ENCODE results near the gene ARRDC2.
"Not testable (repeated sequence)": the region's sequence is repeated elsewhere in the genome, so short reads cannot be mapped to it uniquely, and the experiment has no call there.

ARRDC2 gene

DNA sequence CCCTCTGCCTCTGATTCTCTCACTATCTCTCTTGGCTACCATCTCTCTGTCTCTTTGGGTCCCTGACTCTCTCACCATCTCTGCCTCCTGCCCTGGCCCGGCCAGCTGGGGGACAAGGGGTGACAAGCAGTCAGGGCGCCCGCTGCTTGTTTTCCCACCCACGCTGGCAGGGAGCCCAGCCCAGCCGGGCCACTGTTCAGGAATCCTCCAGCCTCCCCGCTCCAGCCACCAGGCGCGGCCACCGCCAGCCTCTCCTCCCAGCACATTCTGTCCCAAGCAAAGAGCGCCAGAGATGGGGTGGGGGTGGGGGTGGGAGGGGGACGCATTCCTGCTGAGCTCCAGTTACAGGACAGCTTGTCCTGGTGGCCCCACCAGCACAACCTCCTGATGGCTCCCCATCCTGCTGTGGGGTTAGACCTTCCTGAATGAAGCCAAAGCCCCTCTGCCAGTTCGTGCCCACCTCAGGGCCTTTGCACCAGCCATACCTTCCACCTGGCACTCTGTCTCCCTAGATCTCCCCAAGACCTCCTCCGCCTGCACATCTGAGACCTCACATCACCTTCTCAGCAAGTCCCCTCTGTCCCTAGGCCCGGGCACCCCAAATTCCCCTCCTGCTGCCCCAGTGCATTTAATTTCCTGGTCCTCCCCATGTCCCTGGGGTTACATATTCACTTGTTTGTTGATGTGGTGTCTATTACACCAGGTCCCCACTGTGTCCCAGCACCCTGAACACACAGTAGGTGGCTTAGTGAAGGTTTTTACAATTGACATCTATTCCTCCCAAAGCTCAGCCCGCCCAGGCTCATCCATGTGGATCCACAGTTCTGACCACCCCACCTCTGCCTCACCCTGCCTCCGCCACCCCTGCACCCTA, 12.5 kb downstream of the ARRDC2 start:
- H3K4me1 Mint-ChIP-seq (ENCODE audit: low read depth): peaks cover 72% of the 10 kb centered on the region

DNA sequence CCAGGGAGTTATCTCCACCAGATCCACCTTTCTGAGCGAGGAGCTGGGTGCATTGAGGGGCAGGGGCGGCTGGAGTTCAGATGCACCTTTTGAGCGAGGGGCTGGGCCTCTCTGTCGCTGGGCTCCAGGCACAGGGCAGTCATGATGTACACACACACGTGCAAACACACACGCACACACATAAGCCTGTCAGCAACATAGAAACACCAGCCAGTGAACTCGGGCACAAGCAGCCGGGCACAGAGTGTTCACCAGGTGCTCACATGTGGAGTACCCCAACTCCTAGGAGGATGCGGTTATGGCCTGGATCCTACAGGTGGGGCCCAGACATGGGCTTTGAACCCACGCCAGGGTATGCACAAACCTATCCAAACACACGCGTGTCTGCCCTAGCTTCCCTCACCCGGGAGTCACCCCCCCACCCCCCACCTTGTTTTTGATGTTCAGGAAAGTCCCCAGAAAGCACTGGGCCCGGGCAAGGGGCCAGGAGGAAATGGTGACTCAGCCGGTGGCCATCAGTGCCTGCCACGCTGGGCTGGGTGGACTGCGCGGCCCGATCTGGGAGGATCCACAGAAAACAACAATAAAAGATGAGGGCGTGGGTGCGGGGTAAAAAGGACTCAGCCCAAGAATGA, 13.3 kb downstream of the ARRDC2 start:
- no peaks in the 10 kb centered on the region for H3K27me3 Mint-ChIP-seq
- H3K27ac Mint-ChIP-seq: peak overlapping the region; percentile 94
- no peaks in the 10 kb centered on the region for H3K9me3 Mint-ChIP-seq
- H3K4me1 Mint-ChIP-seq (ENCODE audit: low read depth): peaks cover 71% of the 10 kb centered on the region
- H3K36me3 Mint-ChIP-seq (ENCODE audit: low read depth): peaks cover 4% of the 10 kb centered on the region
- H3K4me3 Mint-ChIP-seq: peak overlapping the region; percentile 71

More for the DNA sequence above, 12.5 kb downstream of the ARRDC2 start:
- Mint-ChIP-seq H3K27ac (peak overlapping the region; percentile 94), H3K27me3 (no peaks in the 10 kb centered on the region), H3K4me3 (peak overlapping the region; percentile 71), H3K9me3 (no peaks in the 10 kb centered on the region), H3K36me3 (ENCODE audit: low read depth) (peaks cover 8% of the 10 kb centered on the region)

DNA sequence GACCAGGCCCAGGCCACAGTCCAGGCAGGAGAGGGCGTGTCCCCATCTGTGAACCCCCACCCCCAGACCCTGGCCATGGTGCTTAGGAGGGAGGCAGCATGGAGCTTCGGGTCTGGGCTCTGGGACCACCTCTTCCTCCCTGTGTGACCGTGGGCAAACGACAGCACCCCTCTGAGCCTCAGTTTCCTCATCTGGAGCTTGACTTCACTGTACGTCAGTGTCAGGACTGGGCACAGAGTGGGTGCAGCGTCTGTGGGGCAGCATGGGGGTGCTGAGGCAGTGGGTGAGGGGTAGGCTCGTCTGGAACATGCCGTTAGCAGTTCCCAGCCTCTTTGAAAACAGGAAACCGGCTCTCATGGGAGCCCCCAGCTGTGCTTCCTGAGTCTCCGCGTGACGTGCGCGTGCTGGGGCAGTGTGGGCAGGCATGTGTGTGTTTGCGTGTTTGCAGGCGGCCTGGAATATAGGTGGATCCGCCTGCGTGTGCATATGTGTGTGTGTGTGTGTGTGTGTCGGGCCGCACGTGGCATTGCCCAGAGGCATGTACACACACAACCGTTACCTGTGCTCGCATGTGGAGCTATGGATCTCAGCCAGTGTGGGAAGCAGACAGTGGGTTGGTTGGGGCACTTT, 15.8 kb downstream of the ARRDC2 start:
- Mint-ChIP-seq H3K4me1 (ENCODE audit: low read depth) (peaks cover 59% of the 10 kb centered on the region), H3K36me3 (ENCODE audit: low read depth) (peaks cover 4% of the 10 kb centered on the region), H3K27ac (peak overlapping the region; percentile 92)

DNA sequence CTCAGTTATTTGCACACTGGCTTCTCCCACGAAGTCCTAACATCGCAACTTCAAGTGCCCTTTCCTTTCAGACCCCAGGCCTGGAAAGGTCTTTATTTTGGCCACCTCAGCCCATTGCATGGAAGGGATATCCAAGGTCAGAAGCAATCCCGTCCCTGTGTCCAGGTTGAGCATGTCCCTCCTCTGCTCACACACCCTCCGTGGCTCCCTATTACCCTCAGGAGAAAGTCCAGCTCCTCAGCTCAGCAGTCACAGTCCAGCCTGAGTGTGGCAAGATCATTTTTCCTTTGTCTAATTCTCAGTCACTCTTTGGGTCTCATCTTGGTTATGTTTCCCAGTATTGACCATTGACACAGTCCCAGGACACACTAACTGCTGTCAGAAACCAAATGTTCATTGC, 19.2 kb downstream of the ARRDC2 start:
- no peaks in the 10 kb centered on the region for H3K9me3 Mint-ChIP-seq
- peaks cover 42% of the 10 kb centered on the region for H3K4me1 Mint-ChIP-seq (ENCODE audit: low read depth)
- no peak overlapping the region for H3K27ac Mint-ChIP-seq
- peaks cover 3% of the 10 kb centered on the region for H3K36me3 Mint-ChIP-seq (ENCODE audit: low read depth)
- no peak overlapping the region for H3K4me3 Mint-ChIP-seq
- H3K27me3 Mint-ChIP-seq: no peaks in the 10 kb centered on the region

More for the DNA sequence above, 15.8 kb downstream of the ARRDC2 start:
- no peaks in the 10 kb centered on the region for H3K27me3 Mint-ChIP-seq
- H3K4me3 Mint-ChIP-seq: peak overlapping the region; percentile 70
- H3K9me3 Mint-ChIP-seq: no peaks in the 10 kb centered on the region

DNA sequence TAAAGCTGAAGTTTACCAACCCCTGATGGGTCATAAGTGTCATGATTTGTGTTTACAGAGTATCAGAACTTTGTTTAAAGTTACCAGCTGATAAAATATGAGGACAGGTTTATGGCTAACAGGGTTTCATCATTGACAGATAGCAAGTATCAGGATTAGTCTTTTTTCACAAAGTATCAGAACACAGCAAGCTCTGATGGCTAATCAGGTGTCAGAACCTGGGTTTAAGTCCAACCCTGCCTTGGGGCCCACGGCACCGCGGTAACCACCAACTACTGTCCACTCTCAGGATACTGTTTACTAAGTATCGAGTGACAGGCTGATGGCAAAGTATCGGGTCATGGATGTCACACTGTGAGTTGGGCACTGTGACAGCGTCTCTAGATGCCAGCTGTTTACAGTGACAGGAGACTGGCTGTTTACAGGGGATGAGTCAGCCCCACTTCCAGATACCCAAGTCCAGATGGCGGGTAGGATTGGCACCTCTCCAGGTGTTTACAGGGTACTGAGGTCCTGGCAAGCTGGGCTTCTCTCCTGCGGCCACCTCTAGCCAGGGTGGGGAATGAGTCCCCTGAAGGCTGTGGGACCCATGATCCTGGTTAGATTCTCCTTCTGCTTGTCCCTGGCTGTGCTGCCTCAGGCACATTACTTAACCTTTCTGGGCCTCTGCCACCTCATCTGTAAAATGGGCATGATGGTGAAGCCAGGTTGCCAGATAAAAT, 21.8 kb downstream of the ARRDC2 start:
- H3K4me3 Mint-ChIP-seq: no peak overlapping the region
- H3K4me1 Mint-ChIP-seq (ENCODE audit: low read depth): peaks cover 21% of the 10 kb centered on the region
- no peaks in the 10 kb centered on the region for H3K9me3 Mint-ChIP-seq
- H3K27ac Mint-ChIP-seq: no peak overlapping the region
- no peaks in the 10 kb centered on the region for H3K36me3 Mint-ChIP-seq (ENCODE audit: low read depth)
- no peaks in the 10 kb centered on the region for H3K27me3 Mint-ChIP-seq

DNA sequence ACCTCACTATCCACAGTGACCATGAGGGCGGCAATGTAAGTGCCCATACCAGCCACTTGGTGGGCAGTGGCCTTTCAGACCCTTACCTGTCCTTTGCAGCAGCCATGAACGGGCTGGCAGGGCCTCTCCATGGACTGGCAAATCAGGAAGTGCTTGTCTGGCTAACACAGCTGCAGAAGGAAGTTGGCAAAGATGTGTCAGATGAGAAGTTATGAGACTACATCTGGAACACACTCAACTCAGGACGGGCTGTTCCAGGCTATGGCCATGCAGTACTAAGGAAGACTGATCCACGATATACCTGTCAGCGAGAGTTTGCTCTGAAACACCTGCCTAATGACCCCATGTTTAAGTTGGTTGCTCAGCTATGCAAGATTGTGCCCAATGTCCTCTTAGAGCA, 23.4 kb downstream of the ARRDC2 start:
- not testable (repeated sequence) for H3K27me3 Mint-ChIP-seq; H3K36me3 Mint-ChIP-seq (ENCODE audit: low read depth); H3K27ac Mint-ChIP-seq; H3K9me3 Mint-ChIP-seq; H3K4me3 Mint-ChIP-seq
- peaks cover 21% of the 10 kb centered on the region for H3K4me1 Mint-ChIP-seq (ENCODE audit: low read depth)

DNA sequence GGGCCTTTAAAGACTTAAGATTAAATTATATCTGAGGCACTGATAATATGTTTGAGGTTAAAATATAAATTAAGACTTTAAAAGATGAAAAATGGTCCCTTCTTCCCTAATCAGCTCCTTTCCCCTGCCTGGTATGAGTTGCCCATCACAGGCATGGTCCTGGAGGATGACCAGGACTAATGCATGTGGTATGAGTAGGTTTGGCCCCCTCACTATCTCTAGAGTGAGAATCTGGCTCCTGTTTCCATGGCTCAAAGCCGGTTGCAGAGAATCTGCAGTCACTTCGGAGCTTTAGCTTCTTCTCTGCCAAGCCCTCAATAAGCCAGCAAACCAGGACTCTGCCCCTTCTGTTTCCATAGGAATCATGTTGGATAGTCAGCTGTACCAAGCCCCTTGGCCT, 24.1 kb downstream of the ARRDC2 start:
- H3K4me1 Mint-ChIP-seq (ENCODE audit: low read depth): peaks cover 20% of the 10 kb centered on the region
- not testable (repeated sequence) for H3K4me3 Mint-ChIP-seq; H3K27me3 Mint-ChIP-seq; H3K36me3 Mint-ChIP-seq (ENCODE audit: low read depth); H3K27ac Mint-ChIP-seq; H3K9me3 Mint-ChIP-seq

DNA sequence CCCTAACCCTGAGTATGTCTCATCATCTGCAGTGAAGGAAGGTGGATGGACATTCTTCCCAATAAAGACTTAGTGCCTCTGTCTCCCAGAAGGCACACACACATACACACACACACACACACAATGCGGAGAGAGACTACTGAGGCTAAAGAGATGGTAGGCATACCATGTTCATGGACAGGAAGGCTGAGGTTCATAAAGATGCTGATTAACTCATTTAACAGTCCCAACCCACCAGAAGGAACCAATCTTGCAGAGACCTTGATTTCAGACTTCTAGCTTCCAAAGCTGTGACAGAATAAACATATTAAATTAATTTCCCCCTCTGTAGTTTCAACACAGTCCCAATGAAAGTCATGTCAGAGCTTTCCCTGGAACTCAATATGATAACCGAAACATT, 33.1 kb downstream of the ARRDC2 start:
- Mint-ChIP-seq H3K9me3 (peaks cover 6% of the 10 kb centered on the region), H3K27me3 (peaks cover 5% of the 10 kb centered on the region), H3K36me3 (ENCODE audit: low read depth) (no peaks in the 10 kb centered on the region), H3K27ac (no peak overlapping the region), H3K4me3 (no peak overlapping the region), H3K4me1 (ENCODE audit: low read depth) (peaks cover 44% of the 10 kb centered on the region)

DNA sequence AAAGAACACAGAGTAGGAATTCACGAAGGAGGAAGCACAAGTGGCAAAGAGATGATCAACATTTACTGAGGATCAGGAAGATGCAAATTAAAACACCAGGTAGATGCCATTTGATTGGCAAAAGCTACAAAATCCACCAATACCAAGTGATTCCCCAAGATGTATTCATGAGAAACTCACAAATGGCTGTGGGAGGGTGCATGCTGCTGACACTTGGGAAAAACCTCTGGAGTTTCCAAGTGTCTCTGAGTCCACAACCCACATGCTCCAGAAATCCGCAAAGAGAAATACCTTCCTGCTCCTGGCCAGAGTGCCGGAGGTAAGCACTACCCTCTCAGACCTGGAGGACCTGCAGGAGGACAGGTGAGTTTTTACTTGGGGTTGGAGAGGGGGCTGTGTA, 35.7 kb downstream of the ARRDC2 start:
- Mint-ChIP-seq H3K27ac (no peak overlapping the region), H3K4me1 (ENCODE audit: low read depth) (peaks cover 56% of the 10 kb centered on the region), H3K9me3 (peaks cover 6% of the 10 kb centered on the region), H3K27me3 (peaks cover 5% of the 10 kb centered on the region), H3K4me3 (no peak overlapping the region), H3K36me3 (ENCODE audit: low read depth) (no peaks in the 10 kb centered on the region)

DNA sequence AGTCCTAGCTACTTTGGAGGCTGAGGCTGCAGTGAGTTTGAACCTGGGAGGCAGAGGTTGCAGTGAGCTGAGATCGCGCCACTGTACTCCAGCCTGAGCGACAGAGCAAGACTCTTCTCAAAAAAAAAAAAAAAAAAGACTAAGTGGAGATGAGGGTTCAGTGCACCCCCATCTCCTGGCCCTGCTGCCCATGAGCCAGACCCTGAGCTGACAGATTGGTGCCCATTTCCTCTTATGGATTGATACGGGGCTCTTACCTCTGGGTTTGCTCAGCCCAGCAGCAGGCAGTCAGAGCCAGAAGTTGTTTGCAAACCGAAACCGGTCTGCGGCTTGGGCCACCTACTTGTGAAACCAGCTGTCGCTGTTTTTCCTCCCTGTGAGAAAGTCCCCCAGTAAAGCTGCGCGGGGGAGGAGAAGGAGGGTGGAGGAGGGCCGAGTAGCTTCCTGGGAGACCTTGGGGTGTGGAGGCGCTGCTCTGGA, 36.9 kb downstream of the ARRDC2 start:
- H3K27me3 Mint-ChIP-seq: peaks cover 5% of the 10 kb centered on the region
- H3K4me3 Mint-ChIP-seq: peak overlapping the region; percentile 71
- H3K36me3 Mint-ChIP-seq (ENCODE audit: low read depth): no peaks in the 10 kb centered on the region
- peak overlapping the region; percentile 81 for H3K27ac Mint-ChIP-seq
- H3K4me1 Mint-ChIP-seq (ENCODE audit: low read depth): peaks cover 56% of the 10 kb centered on the region
- peaks cover 6% of the 10 kb centered on the region for H3K9me3 Mint-ChIP-seq

DNA sequence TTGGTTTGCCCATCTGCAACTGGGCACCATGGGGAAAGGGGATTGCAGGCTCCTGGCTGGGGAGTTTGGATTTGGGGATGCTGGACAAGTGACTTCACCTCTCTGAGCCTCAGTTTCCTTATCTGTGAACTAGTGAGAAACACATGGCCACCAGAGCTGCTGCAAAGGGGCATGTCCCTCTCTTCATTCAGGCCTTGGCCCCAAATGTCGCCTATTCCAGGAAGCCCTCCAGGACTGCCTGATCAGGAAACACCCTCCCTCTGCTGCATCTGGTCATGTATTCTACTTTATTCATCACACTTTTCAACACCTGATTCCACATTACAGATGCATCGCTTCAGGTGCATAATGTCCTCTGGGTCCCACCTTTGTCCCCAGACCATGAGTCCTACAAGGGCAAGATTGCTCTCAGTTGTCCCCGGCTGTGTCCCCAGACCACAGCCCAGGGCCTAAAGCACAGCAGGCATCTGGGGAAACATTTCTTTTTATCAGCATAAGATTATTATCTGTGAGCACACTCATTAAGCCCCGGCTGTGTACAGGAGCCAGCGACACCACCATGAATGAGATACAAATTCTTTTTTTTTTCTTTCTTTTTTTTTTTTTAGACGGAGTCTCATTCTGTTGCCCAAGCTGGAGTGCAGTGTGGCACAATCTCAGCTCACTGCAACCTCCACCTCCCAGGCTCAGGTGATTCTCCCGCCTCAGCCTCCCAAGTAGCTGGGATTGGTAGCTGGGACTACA, 37.5 kb downstream of the ARRDC2 start:
- Mint-ChIP-seq H3K36me3 (ENCODE audit: low read depth) (no peaks in the 10 kb centered on the region), H3K27me3 (peaks cover 5% of the 10 kb centered on the region), H3K4me1 (ENCODE audit: low read depth) (peaks cover 63% of the 10 kb centered on the region), H3K9me3 (peaks cover 6% of the 10 kb centered on the region), H3K4me3 (peak overlapping the region; percentile 71), H3K27ac (peak overlapping the region; percentile 81)

DNA sequence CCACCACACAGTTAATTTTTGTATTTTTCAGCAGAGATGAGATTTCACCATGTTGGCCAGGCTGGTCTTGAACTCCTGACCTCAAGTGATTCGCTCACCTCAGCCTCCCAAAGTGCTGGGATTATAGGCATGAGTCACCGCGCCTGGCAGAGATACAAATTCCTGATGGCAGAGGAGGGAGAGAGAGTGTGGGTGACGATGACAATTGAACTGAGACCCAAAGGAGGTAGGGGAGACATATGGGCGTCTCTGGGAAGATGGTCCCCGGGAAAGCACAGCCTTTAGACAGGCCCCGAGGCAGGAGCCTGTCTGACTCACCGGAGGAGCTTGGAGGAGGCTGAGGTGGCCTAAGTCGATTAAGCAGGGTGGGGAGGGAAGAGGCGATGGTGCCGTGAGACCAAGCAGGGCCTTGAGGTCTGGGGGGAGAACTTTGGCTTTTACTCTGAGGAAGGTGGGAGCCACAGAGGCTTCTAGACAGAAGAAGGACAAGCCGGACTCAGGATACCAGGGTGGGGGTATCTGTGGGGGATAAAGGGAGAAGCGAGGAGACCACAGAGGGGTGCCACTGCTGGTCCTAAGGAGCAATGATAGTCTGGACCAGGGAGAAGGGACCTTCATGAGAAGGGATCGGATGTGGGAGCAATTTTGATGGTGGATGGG, 38.2 kb downstream of the ARRDC2 start:
- H3K36me3 Mint-ChIP-seq (ENCODE audit: low read depth): no peaks in the 10 kb centered on the region
- H3K27me3 Mint-ChIP-seq: peaks cover 5% of the 10 kb centered on the region
- peaks cover 60% of the 10 kb centered on the region for H3K4me1 Mint-ChIP-seq (ENCODE audit: low read depth)
- no peak overlapping the region for H3K4me3 Mint-ChIP-seq
- peaks cover 2% of the 10 kb centered on the region for H3K9me3 Mint-ChIP-seq
- peak overlapping the region; percentile 81 for H3K27ac Mint-ChIP-seq

DNA sequence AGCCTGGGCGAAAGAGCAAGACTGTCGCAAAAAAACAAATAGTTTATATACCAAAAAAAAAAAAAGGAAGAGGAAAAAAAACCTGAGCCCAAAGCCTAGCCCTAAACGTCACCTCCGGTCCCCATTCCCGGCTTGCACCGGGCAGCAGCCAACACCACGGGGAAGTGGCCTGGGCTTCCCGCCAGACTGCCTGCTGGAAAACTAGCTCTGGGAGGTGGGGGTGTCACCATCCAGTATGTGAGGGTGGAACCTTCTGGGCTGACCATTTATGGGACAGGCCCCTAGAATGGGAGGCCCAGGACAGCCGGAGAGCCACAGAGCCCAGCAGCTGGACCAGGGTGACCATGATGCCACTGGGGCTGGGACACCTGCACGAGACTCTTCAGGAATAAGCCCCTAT, 41.4 kb downstream of the ARRDC2 start:
- no peaks in the 10 kb centered on the region for H3K9me3 Mint-ChIP-seq
- no peaks in the 10 kb centered on the region for H3K27me3 Mint-ChIP-seq
- no peak overlapping the region for H3K27ac Mint-ChIP-seq
- no peak overlapping the region for H3K4me3 Mint-ChIP-seq
- no peaks in the 10 kb centered on the region for H3K36me3 Mint-ChIP-seq (ENCODE audit: low read depth)
- peaks cover 41% of the 10 kb centered on the region for H3K4me1 Mint-ChIP-seq (ENCODE audit: low read depth)

DNA sequence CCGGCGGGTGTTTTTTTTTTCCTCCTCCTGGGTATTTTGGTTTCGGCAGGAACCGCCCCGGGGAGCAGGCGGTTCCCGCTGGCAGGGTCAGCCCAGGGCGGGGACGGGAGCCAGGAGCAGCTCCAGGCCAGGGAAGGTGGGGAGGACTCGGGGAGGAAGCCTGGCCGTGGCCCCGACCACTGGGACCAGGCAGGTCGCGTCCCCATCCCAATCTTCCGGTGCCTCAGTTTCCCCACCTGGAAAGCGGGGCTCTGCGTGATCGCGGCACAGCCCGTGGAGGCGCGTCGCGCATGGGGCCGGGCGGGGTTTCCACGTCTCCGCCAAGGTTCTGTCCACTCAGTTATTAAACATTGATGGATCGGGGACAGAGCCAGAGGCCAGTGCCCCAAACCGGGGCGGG, 43.9 kb downstream of the ARRDC2 start:
- H3K4me1 Mint-ChIP-seq (ENCODE audit: low read depth): peaks cover 16% of the 10 kb centered on the region
- no peak overlapping the region for H3K27ac Mint-ChIP-seq
- no peaks in the 10 kb centered on the region for H3K36me3 Mint-ChIP-seq (ENCODE audit: low read depth)
- H3K4me3 Mint-ChIP-seq: no peak overlapping the region
- no peaks in the 10 kb centered on the region for H3K27me3 Mint-ChIP-seq
- no peaks in the 10 kb centered on the region for H3K9me3 Mint-ChIP-seq
